Keratinocyte (primary cell): ENCODE data around the gene TOP3B. TPM values are rescaled to one million over a fixed set of nuclear protein-coding genes. Genes with fewer than 3 reads are reported as not detected.

Source experiments
- DNase-seq: peaks from one replicate; pipeline ENCODE4 v3.0.0-alpha.2; 2011; ENCODE audit warnings: low read depth, missing footprints, low spot score
- FAIRE-seq: peaks from 2 replicates; lab custom pipeline; 2011; peaks lifted over from hg19 to GRCh38; lab: Jason Lieb, UNC
- H2AFZ ChIP-seq: 2 replicates; pipeline ENCODE4 v1.6.0; 2012; ENCODE audit warnings: low read length, control low read depth, inconsistent platforms; ENCODE audit not compliant: control insufficient read depth
- H3K27ac ChIP-seq: 2 replicates; pipeline ENCODE4 v1.5.1; 2011; ENCODE audit warnings: low read length; ENCODE audit not compliant: control insufficient read depth, insufficient read depth
- H3K27me3 ChIP-seq: 3 replicates; pipeline ENCODE4 v1.6.0; 2011; ENCODE audit warnings: low read length; ENCODE audit not compliant: control insufficient read depth, insufficient read depth; ENCODE audit errors: extremely low read depth
- H3K36me3 ChIP-seq, 2 experiments: 2 replicates in 1 of 2; 3 replicates in 1 of 2; pipeline ENCODE4 v1.5.1; 2011; ENCODE audit warnings: low read length in 2 of 2, mild to moderate bottlenecking in 1 of 2; ENCODE audit not compliant: control insufficient read depth in 2 of 2, insufficient read depth in 2 of 2; ENCODE audit errors: extremely low read depth in 1 of 2
- H3K4me1 ChIP-seq: 3 replicates; pipeline ENCODE4 v1.5.1; 2011; ENCODE audit warnings: low read length; ENCODE audit not compliant: control insufficient read depth, insufficient read depth; ENCODE audit errors: extremely low read depth
- H3K4me2 ChIP-seq: 3 replicates; pipeline ENCODE4 v1.6.0; 2011; ENCODE audit warnings: low read depth, low read length; ENCODE audit not compliant: control insufficient read depth, insufficient read depth; ENCODE audit errors: extremely low read depth
- H3K4me3 ChIP-seq, 3 experiments: fragments of 200-600 bp in 1 of 3; sonication (generic) in 1 of 3; 2 replicates in 2 of 3; 3 replicates in 1 of 3; pipeline ENCODE4 v1.5.1; 2011 to 2016; ENCODE audit warnings: low read length in 3 of 3, mild to moderate bottlenecking in 3 of 3, control low read depth in 2 of 3, inconsistent platforms in 1 of 3, low read depth in 1 of 3, mixed read lengths in 1 of 3, mixed run types in 1 of 3, moderate library complexity in 1 of 3; ENCODE audit not compliant: control insufficient read depth in 2 of 3, insufficient read depth in 2 of 3; ENCODE audit errors: extremely low read depth in 1 of 3
- H3K79me2 ChIP-seq: 2 replicates; pipeline ENCODE4 v1.6.0; 2012; ENCODE audit warnings: low read length; ENCODE audit not compliant: control insufficient read depth, insufficient read depth
- H3K9ac ChIP-seq: 3 replicates; pipeline ENCODE4 v1.6.0; 2011; ENCODE audit warnings: low read length; ENCODE audit not compliant: control insufficient read depth, insufficient read depth; ENCODE audit errors: extremely low read depth
- H3K9me1 ChIP-seq: 3 replicates; pipeline ENCODE4 v1.6.0; 2011; ENCODE audit warnings: low read length; ENCODE audit not compliant: control insufficient read depth, insufficient read depth; ENCODE audit errors: extremely low read depth
- H3K9me3 ChIP-seq: 2 replicates; pipeline ENCODE4 v1.5.1; 2012; ENCODE audit warnings: low read depth, low read length; ENCODE audit not compliant: control insufficient read depth
- H4K20me1 ChIP-seq: 3 replicates; pipeline ENCODE4 v1.6.0; 2011; ENCODE audit warnings: low read length; ENCODE audit not compliant: control insufficient read depth, insufficient read depth; ENCODE audit errors: extremely low read depth
- CTCF ChIP-seq, 3 experiments: IDR thresholded peaks in 1 of 3; conservative IDR thresholded peaks in 1 of 3; optimal IDR thresholded peaks in 1 of 3; 2 replicates in 2 of 3; 3 replicates in 1 of 3; pipeline versions ENCODE3 to v1.5.1; 2011; ENCODE audit warnings: low read length in 3 of 3, mild to moderate bottlenecking in 3 of 3, moderate library complexity in 2 of 3, control low read depth in 1 of 3, inconsistent platforms in 1 of 3; ENCODE audit not compliant: insufficient read depth in 2 of 3; ENCODE audit errors: extremely low read depth in 1 of 3
- EZH2 ChIP-seq: IDR thresholded peaks from one replicate; pipeline ENCODE4 v1.6.1; 2012; ENCODE audit warnings: inconsistent platforms, mild to moderate bottlenecking, low read length, moderate library complexity
- dilution Hi-C: fragments of 300-500 bp; cut with MboI; formaldehyde crosslinking; loops from one replicate; pipeline ENCODE4 v1.7.0; 2020; ENCODE audit warnings: low sequenced_read_pairs; ENCODE audit not compliant: extremely low pct_ligation_motif_present
- polyA plus RNA-seq, 5 experiments: library from polyadenylated mRNA; depleted of rRNA in 3 of 5; stranded (reverse) in 3 of 5; stranded (forward) in 1 of 5; unstranded in 1 of 5; fragments of >200 nt; gene quantifications; 1 replicate in 1 of 5; 2 replicates in 3 of 5; 3 replicates in 1 of 5; pipeline versions ENCODE4 v1.2.1 to v1.2.3, GENCODE V29; 2011 to 2012; ENCODE audit warnings: missing spikeins in 2 of 5, low read depth in 1 of 5, low replicate concordance in 1 of 5

TOP3B gene
- polyA plus RNA-seq, 1 donor (not counting 4 experiments of a cell fraction or from before 2014, with no cell fraction given) = 13.8 TPM

- Histone ChIP-seq H3K27ac (no peak overlapping the region), H3K27me3 (no peaks in the 10 kb centered on the region), H3K9ac (no peak overlapping the region), H4K20me1 (no peaks in the 10 kb centered on the region), H2AFZ (no peak overlapping the region), H3K36me3 (peaks cover 8 to 29% of the 10 kb centered on the region in 2 experiments), H3K9me1 (no peaks in the 10 kb centered on the region), H3K79me2 (peaks cover 40% of the 10 kb centered on the region), H3K4me1 (peaks cover 20% of the 10 kb centered on the region), H3K9me3 (no peaks in the 10 kb centered on the region), H3K4me2 (no peak overlapping the region), H3K4me3 (no peak overlapping the region)
- dilution Hi-C loops = no loop called here
- TF ChIP-seq EZH2 (no peak), CTCF (optimal IDR thresholded peaks at IDR 0.05 in 1 of 3, IDR thresholded peaks at IDR 0.05 in 1 of 3, conservative IDR thresholded peaks at IDR 0.05 in 1 of 3; ENCODE audit: extremely low read depth in 1 of 3, insufficient read depth in 2 of 3, low read length in 3 of 3) (no peak)
- no peak for FAIRE-seq
- DNase-seq = no peak
These were observed 34.2 kb downstream of the TOP3B start for GRCh38 chr22:21948390-21948789.

- H3K27me3 ChIP-seq = no peaks in the 10 kb centered on the region
- FAIRE-seq = no peak
- peak overlapping the region; percentile 74 for H3K27ac ChIP-seq
- no peak for DNase-seq
- H3K4me2 ChIP-seq = peak overlapping the region; percentile 59
- H3K9me1 ChIP-seq = no peaks in the 10 kb centered on the region
- no peak overlapping the region for H3K4me3 ChIP-seq
- TF ChIP-seq CTCF (optimal IDR thresholded peaks at IDR 0.05 in 1 of 3, IDR thresholded peaks at IDR 0.05 in 1 of 3, conservative IDR thresholded peaks at IDR 0.05 in 1 of 3; ENCODE audit: extremely low read depth in 1 of 3, insufficient read depth in 2 of 3, low read length in 3 of 3) (peak; percentile 55 to 70 (median 68)), EZH2 (no peak)
- peak overlapping the region; percentile 67 for H2AFZ ChIP-seq
- peaks cover 27% of the 10 kb centered on the region for H3K4me1 ChIP-seq
- H4K20me1 ChIP-seq = no peaks in the 10 kb centered on the region
- dilution Hi-C loops = no loop called here
- peak overlapping the region; percentile 78 for H3K9ac ChIP-seq
- H3K79me2 ChIP-seq = peaks cover 38% of the 10 kb centered on the region
- H3K9me3 ChIP-seq = no peaks in the 10 kb centered on the region
- H3K36me3 ChIP-seq = peaks cover 8 to 34% of the 10 kb centered on the region in 2 experiments
These were observed 35.3 kb downstream of the TOP3B start for GRCh38 chr22:21947040-21948014.
